C4-2B (cell line): Measurements from ENCODE around the gene POFUT2.

Experiments
- CTCF ChIP-seq: fragments of 450-650 bp; conservative IDR thresholded peaks from 2 replicates; pipeline ENCODE4 v1.5.1; 2017; ENCODE audit warnings: mild to moderate bottlenecking
- ZFX ChIP-seq: fragments of 450-650 bp; IDR thresholded peaks from 2 replicates; pipeline ENCODE4 v1.6.1; 2017

- TF ChIP-seq CTCF (no peak), ZFX (no peak)
Observed at GRCh38 chr21:45297329-45297728, 9.6 kb upstream of the POFUT2 start.
